H1 (cell line): ENCODE data around the gene NFX1. TPM values are rescaled to one million over a fixed set of nuclear protein-coding genes. Genes with fewer than 3 reads are reported as not detected.

Experiments used
- CTCF ChIA-PET: fragments of 300-600 bp; sonication (Branson Sonifier 250); formaldehyde crosslinking; loops from one replicate; lab custom pipeline; 2021; ENCODE audit not compliant: partially characterized antibody; lab: Charles Lee
- POLR2A ChIA-PET: fragments of 300-600 bp; sonication (Branson Sonifier 250); formaldehyde crosslinking; loops from one replicate; lab custom pipeline; 2021; ENCODE audit warnings: inconsistent platforms; ENCODE audit not compliant: partially characterized antibody; lab: Charles Lee
- DNase-seq, 2 experiments: peaks; one replicate each; pipeline versions ENCODE4 v3.0.0 to v3.0.0-alpha.2; 2010 to 2022; ENCODE audit warnings: low spot score in 2 of 2, low read depth in 1 of 2, mixed read lengths in 1 of 2
- FAIRE-seq: peaks from 2 replicates; lab custom pipeline; 2011; peaks lifted over from hg19 to GRCh38; lab: Jason Lieb, UNC
- H2AFZ ChIP-seq: 2 replicates; pipeline ENCODE4 v1.8.1; 2012; ENCODE audit warnings: low read length, inconsistent platforms
- H2AK5ac ChIP-seq: 2 replicates; pipeline ENCODE4 v1.6.1; 2013; ENCODE audit warnings: low read depth, low read length
- H2BK120ac ChIP-seq: replicated peaks from 2 replicates; pipeline ENCODE3; 2013; ENCODE audit warnings: low read depth, low read length, inconsistent platforms
- H2BK12ac ChIP-seq: 2 replicates; pipeline ENCODE4 v1.6.1; 2013; ENCODE audit warnings: low read depth, low read length
- H2BK15ac ChIP-seq: 2 replicates; pipeline ENCODE4 v1.6.1; 2013; ENCODE audit warnings: low read length
- H2BK20ac ChIP-seq: 2 replicates; pipeline ENCODE4 v1.6.1; 2013; ENCODE audit warnings: low read length
- H2BK5ac ChIP-seq: 2 replicates; pipeline ENCODE4 v1.6.1; 2013; ENCODE audit warnings: low read depth, low read length
- H3K14ac ChIP-seq: 2 replicates; pipeline ENCODE4 v1.6.1; 2013; ENCODE audit warnings: inconsistent platforms; ENCODE audit not compliant: insufficient read length
- H3K18ac ChIP-seq: 2 replicates; pipeline ENCODE4 v1.6.1; 2013; ENCODE audit warnings: low read length; ENCODE audit errors: extremely low read depth
- H3K23ac ChIP-seq: 2 replicates; pipeline ENCODE4 v1.6.1; 2013; ENCODE audit warnings: inconsistent platforms; ENCODE audit not compliant: insufficient read length
- H3K23me2 ChIP-seq: 2 replicates; pipeline ENCODE4 v1.6.1; 2013; ENCODE audit warnings: low read depth, low read length
- H3K27ac ChIP-seq: 2 replicates; pipeline ENCODE4 v1.6.1; 2011; ENCODE audit warnings: low read depth, low read length, inconsistent platforms
- H3K27me3 ChIP-seq, 4 experiments: replicated peaks in 1 of 4; 1 replicate in 1 of 4; 2 replicates in 3 of 4; pipeline versions ENCODE4 v1.6.1 to v1.8.1; 2011 to 2013; ENCODE audit warnings: low read length in 3 of 4, mild to moderate bottlenecking in 3 of 4, inconsistent platforms in 2 of 4, mixed read lengths in 2 of 4, moderate library complexity in 1 of 4; ENCODE audit not compliant: control insufficient read depth in 3 of 4, insufficient read depth in 3 of 4; ENCODE audit errors: extremely low read depth in 1 of 4
- H3K36me3 ChIP-seq, 4 experiments: 2 replicates each; pipeline versions ENCODE4 v1.6.1 to v1.8.1; 2011 to 2013; ENCODE audit warnings: mild to moderate bottlenecking in 4 of 4, low read length in 3 of 4, moderate library complexity in 2 of 4, control low read depth in 1 of 4, inconsistent platforms in 1 of 4; ENCODE audit not compliant: insufficient read depth in 4 of 4, control insufficient read depth in 2 of 4
- H3K4ac ChIP-seq: replicated peaks from 2 replicates; pipeline ENCODE3; 2013; ENCODE audit warnings: low read length, low read depth, mixed read lengths, inconsistent platforms; ENCODE audit not compliant: insufficient read length
- H3K4me1 ChIP-seq, 4 experiments: replicated peaks in 1 of 4; 1 replicate in 1 of 4; 2 replicates in 3 of 4; pipeline versions ENCODE4 v1.6.1 to v1.8.1; 2011 to 2013; ENCODE audit warnings: low read length in 3 of 4, inconsistent platforms in 2 of 4, mixed read lengths in 1 of 4; ENCODE audit not compliant: insufficient read depth in 4 of 4, control insufficient read depth in 3 of 4
- H3K4me2 ChIP-seq, 2 experiments: 2 replicates each; pipeline versions ENCODE4 v1.6.1 to v1.8.1; 2011 to 2013; ENCODE audit warnings: low read depth in 2 of 2, low read length in 2 of 2, control low read depth in 1 of 2, inconsistent platforms in 1 of 2, mild to moderate bottlenecking in 1 of 2; ENCODE audit not compliant: insufficient read depth in 1 of 2
- H3K4me3 ChIP-seq, 4 experiments: fragments of 200-600, 300-600 bp in 1 of 4; sonication (generic), shearing (Covaris generic), sonication (Bioruptor Twin) in 1 of 4; 2 replicates each; pipeline versions ENCODE4 v1.5.1 to v1.8.1; 2011 to 2016; ENCODE audit warnings: low read length in 4 of 4, low read depth in 3 of 4, control low read depth in 2 of 4, inconsistent platforms in 2 of 4, mild to moderate bottlenecking in 2 of 4, mixed read lengths in 1 of 4, moderate library complexity in 1 of 4; ENCODE audit not compliant: insufficient read depth in 2 of 4; ENCODE audit errors: extremely low read depth in 1 of 4
- H3K56ac ChIP-seq: replicated peaks from 2 replicates; pipeline ENCODE3; 2013; ENCODE audit warnings: low read depth, mild to moderate bottlenecking, mixed read lengths, low read length, inconsistent platforms; ENCODE audit not compliant: insufficient read length
- H3K79me1 ChIP-seq: 2 replicates; pipeline ENCODE4 v1.6.1; 2013; ENCODE audit warnings: low read depth, low read length, control low read depth
- H3K79me2 ChIP-seq, 2 experiments: 2 replicates each; pipeline versions ENCODE4 v1.6.1 to v1.8.1; 2012 to 2013; ENCODE audit warnings: low read length in 2 of 2, mild to moderate bottlenecking in 2 of 2, inconsistent platforms in 1 of 2; ENCODE audit not compliant: insufficient read depth in 2 of 2, control insufficient read depth in 1 of 2
- H3K9ac ChIP-seq, 4 experiments: replicated peaks in 1 of 4; 1 replicate in 1 of 4; 2 replicates in 3 of 4; pipeline versions ENCODE4 v1.6.1 to v1.8.1; 2011 to 2013; ENCODE audit warnings: low read depth in 3 of 4, low read length in 3 of 4, control low read depth in 2 of 4, mild to moderate bottlenecking in 2 of 4, moderate library complexity in 2 of 4, inconsistent platforms in 1 of 4; ENCODE audit errors: extremely low read depth in 1 of 4
- H3K9me3 ChIP-seq, 2 experiments: 2 replicates each; pipeline versions ENCODE4 v1.6.1 to v1.8.1; 2012 to 2013; ENCODE audit warnings: mild to moderate bottlenecking in 2 of 2, moderate library complexity in 2 of 2, control low read depth in 1 of 2, inconsistent platforms in 1 of 2, low read depth in 1 of 2, low read length in 1 of 2, mixed read lengths in 1 of 2; ENCODE audit not compliant: insufficient read depth in 2 of 2
- H4K20me1 ChIP-seq, 2 experiments: replicated peaks in 1 of 2; 2 replicates each; pipeline versions ENCODE3 to v1.8.1; 2011 to 2013; ENCODE audit warnings: inconsistent platforms in 2 of 2, low read length in 2 of 2, mild to moderate bottlenecking in 1 of 2; ENCODE audit not compliant: insufficient read depth in 2 of 2, control insufficient read depth in 1 of 2
- H4K5ac ChIP-seq: 2 replicates; pipeline ENCODE4 v1.6.1; 2013; ENCODE audit warnings: low read length, low read depth, mixed read lengths, inconsistent platforms; ENCODE audit not compliant: insufficient read length
- H4K8ac ChIP-seq: 2 replicates; pipeline ENCODE4 v1.8.0; 2013; ENCODE audit warnings: mild to moderate bottlenecking, moderate library complexity, low read length, inconsistent platforms; ENCODE audit not compliant: insufficient read depth; ENCODE audit errors: extremely low read depth
- H4K91ac ChIP-seq: replicated peaks from 2 replicates; pipeline ENCODE3; 2013; ENCODE audit warnings: low read length, mixed read lengths, inconsistent platforms; ENCODE audit not compliant: insufficient read length
- RBBP5 ChIP-seq: IDR thresholded peaks from 2 replicates; pipeline ENCODE4 v1.7.1; 2012; ENCODE audit warnings: low read depth, mild to moderate bottlenecking, inconsistent platforms, low read length, moderate library complexity, borderline replicate concordance
- RXRA ChIP-seq: IDR thresholded peaks from 2 replicates; pipeline ENCODE4 v1.6.1; 2011; ENCODE audit warnings: low read depth, mild to moderate bottlenecking, low read length, moderate library complexity; ENCODE audit not compliant: insufficient read depth
- YY1 ChIP-seq: IDR thresholded peaks from 2 replicates; pipeline ENCODE4 v1.6.1; 2011; ENCODE audit warnings: low read depth, mild to moderate bottlenecking, low read length
- WGBS, 2 experiments: shearing (Covaris generic) in 1 of 2; methylation state at CpG; one replicate each; pipeline versions ENCODE4 v1.1.6 to v1.1.7; 2013 to 2015; ENCODE audit warnings: low lambda C conversion rate in 2 of 2, mixed read lengths in 2 of 2, inconsistent platforms in 1 of 2, low coverage in 1 of 2, missing lambda C conversion rate in 1 of 2; ENCODE audit not compliant: insufficient replicate concordance in 2 of 2, insufficient coverage in 1 of 2, insufficient read length in 1 of 2; ENCODE audit errors: extremely low coverage in 1 of 2, missing lambda C conversion rate in 1 of 2; 5-methylcytosine and 5-hydroxymethylcytosine counted together
- polyA plus RNA-seq, 7 experiments: library from polyadenylated mRNA; depleted of rRNA in 3 of 7; stranded (reverse) in 5 of 7; unstranded in 2 of 7; fragments of >200 nt in 5 of 7; fragments of 200-250 nt in 2 of 7; gene quantifications; 1 replicate in 5 of 7; 2 replicates in 1 of 7; 4 replicates in 1 of 7; pipeline versions ENCODE4 v1.2.1 to v1.2.3, GENCODE V29; 2011 to 2013; ENCODE audit warnings: missing spikeins in 2 of 7, mixed read lengths in 2 of 7
- total RNA-seq: library from RNA; stranded (reverse); fragmentation: NEBNext Ultra II Directional; extraction: Animal tissue kit (Norgen Biotek cat#: 25700); gene quantifications from 2 replicates; pipeline ENCODE4 v1.2.1, GENCODE V29; 2021

NFX1 gene
- total and polyA plus RNA-seq, 2 of the 8 experiments (the other 6 are each of a cell fraction or from before 2014, with no cell fraction given), result 19.4 to 28.4 TPM

DNA sequence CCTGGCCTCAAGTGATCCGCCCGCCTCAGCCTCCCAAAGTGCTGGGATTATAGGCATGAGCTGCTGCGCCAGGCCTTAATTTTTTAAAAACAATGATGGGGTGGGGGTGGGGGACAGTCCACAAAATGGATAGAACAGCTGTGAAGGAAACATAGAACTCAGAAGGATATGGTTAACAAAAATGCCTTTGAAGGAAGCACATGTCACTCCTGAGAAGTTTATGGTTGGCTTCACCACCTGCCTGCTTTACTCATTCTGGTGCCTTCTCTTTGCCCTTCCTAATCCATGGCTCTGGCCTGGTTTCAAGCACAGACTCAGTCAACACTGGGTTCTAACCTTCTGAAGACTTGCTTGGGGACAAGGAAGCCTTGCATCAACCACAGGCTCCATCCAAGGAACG, 36.1 kb upstream of the NFX1 start:
- H3K14ac ChIP-seq, result no peak overlapping the region
- no peak overlapping the region for H3K18ac ChIP-seq
- no peak overlapping the region for H3K4me2 ChIP-seq
- H3K23ac ChIP-seq, result no peak overlapping the region
- TF ChIP-seq YY1, result no peak
- TF ChIP-seq RXRA, result no peak
- TF ChIP-seq RBBP5, result no peak
- no peak overlapping the region for H2BK5ac ChIP-seq
- ChIA-PET CTCF (interaction anchor here (0.6 to 1.6 kb wide), 3 partner anchors 28 to 857 kb away, joined by 3 to 5 read pairs (median 4); no protein-coding TSS in a partner anchor), POLR2A (interaction anchor here (0.7 to 2.3 kb wide), 2 partner anchors 9 to 43 kb away, joined by 3 to 14 read pairs; partner anchors contain the start of genes BAG1 and CHMP5)
- H4K8ac ChIP-seq, result no peak overlapping the region
- H3K27ac ChIP-seq, result no peak overlapping the region
- peaks cover 1 to 2% of the 10 kb centered on the region in 2 experiments for H4K20me1 ChIP-seq
- H3K9me3 ChIP-seq, result no peaks in the 10 kb centered on the region
- no peak overlapping the region for H3K56ac ChIP-seq
- no peak overlapping the region for H3K4me3 ChIP-seq
- FAIRE-seq (no peak), DNase-seq (no peak)
- 95% methylated on average over 3 of the region's 4 CpGs; no CpG with 5 or more reads in 1 of the 2 experiments for WGBS, 2 experiments
- no peaks in the 10 kb centered on the region for H3K4me1 ChIP-seq
- no peaks in the 10 kb centered on the region for H3K79me2 ChIP-seq
- no peak overlapping the region for H2AK5ac ChIP-seq
- no peak overlapping the region for H3K4ac ChIP-seq
- no peak overlapping the region for H4K91ac ChIP-seq
- no peaks in the 10 kb centered on the region for H3K79me1 ChIP-seq
- no peaks in the 10 kb centered on the region for H3K23me2 ChIP-seq
- no peak overlapping the region for H2AFZ ChIP-seq
- no peak overlapping the region for H2BK120ac ChIP-seq
- peaks cover 36 to 60% (median 52%) of the 10 kb centered on the region in 4 experiments for H3K36me3 ChIP-seq
- no peak overlapping the region for H2BK15ac ChIP-seq
- H3K27me3 ChIP-seq, result no peaks in the 10 kb centered on the region
- H2BK12ac ChIP-seq, result no peak overlapping the region
- H4K5ac ChIP-seq, result no peak overlapping the region
- no peak overlapping the region for H3K9ac ChIP-seq
- no peak overlapping the region for H2BK20ac ChIP-seq
